Measurements from ENCODE around the gene VTCN1.

VTCN1 gene

GRCh38 chr1:117093870-117094621 is 116.7 kb downstream of the VTCN1 start:
- peak in 1 of 2 experiments; percentile 12 for DNase-seq
